K562 (cell line): Measurements from ENCODE around the gene FZD8. TPM values are rescaled to one million over a fixed set of nuclear protein-coding genes. Genes with fewer than 3 reads are reported as not detected.
A peak's percentile ranks its signal among the peaks of the same experiment; 100 is the strongest.

Source experiments
- ATAC-seq: fragments of 200-7000 bp; cut with Tn5 transposase; 3 replicates; pipeline ENCODE4 v1.9.1; 2020; ENCODE audit warnings: moderate library complexity
- BruUV-seq: library from RNA; stranded (reverse); fragments of 400-500 nt; replicated peaks from 2 replicates; lab custom pipeline; 2021; lab: Mats Ljungman, UMichigan
- CTCF ChIA-PET: fragments of 300-600 bp; formaldehyde crosslinking; extraction: SDS; loops from one replicate; lab custom pipeline; 2021; ENCODE audit warnings: low intra/inter-chr PET ratio; lab: Yijun Ruan, JAX
- POLR2A ChIA-PET: fragments of 300-600, 350-650 bp; sonication (Branson Sonifier 250); formaldehyde crosslinking; extraction: SDS; loops from one replicate; lab custom pipeline; 2021; ENCODE audit warnings: antibody characterized with exemption, inconsistent platforms; lab: Yijun Ruan, JAX
- DNase-seq, 4 experiments: peaks; one replicate each; pipeline versions ENCODE4 v3.0.0 to v3.0.0-alpha.2; 2011 to 2018; ENCODE audit warnings: low spot score in 3 of 4, mixed read lengths in 3 of 4; ENCODE audit errors: extremely low read depth in 1 of 4
- FAIRE-seq: peaks from 2 replicates; lab custom pipeline; 2011; peaks lifted over from hg19 to GRCh38; lab: Jason Lieb, UNC
- H2AFZ ChIP-seq: 2 replicates; pipeline ENCODE4 v1.6.0; 2011; ENCODE audit warnings: low read depth, low read length, control low read depth, inconsistent platforms
- H3K27ac ChIP-seq: fragments of 200-600 bp; 3 replicates; pipeline ENCODE4 v1.8.0; 2011; ENCODE audit warnings: low read depth, mild to moderate bottlenecking, control low read depth, inconsistent platforms, low read length, moderate library complexity, mixed read lengths; ENCODE audit errors: extremely low read depth
- H3K27me3 ChIP-seq, 2 experiments: fragments of 300-600 bp in 1 of 2; 2 replicates in 1 of 2; 3 replicates in 1 of 2; pipeline versions ENCODE4 v1.6.0 to v1.8.0; 2011; ENCODE audit warnings: inconsistent platforms in 2 of 2, low read length in 2 of 2, mild to moderate bottlenecking in 1 of 2, mixed read lengths in 1 of 2, moderate library complexity in 1 of 2; ENCODE audit not compliant: control insufficient read depth in 2 of 2, insufficient read depth in 2 of 2
- H3K36me3 ChIP-seq: fragments of 300-600 bp; 3 replicates; pipeline ENCODE4 v1.8.0; 2011; ENCODE audit warnings: mild to moderate bottlenecking, low read length, inconsistent platforms; ENCODE audit not compliant: control insufficient read depth, insufficient read depth
- H3K4me1 ChIP-seq, 2 experiments: fragments of 200-600 bp in 1 of 2; replicated peaks in 1 of 2; 2 replicates in 1 of 2; 3 replicates in 1 of 2; pipeline versions ENCODE4 v1.5.1 to v1.8.0; 2011; ENCODE audit warnings: inconsistent platforms in 2 of 2, low read length in 2 of 2, mild to moderate bottlenecking in 1 of 2, mixed read lengths in 1 of 2, moderate library complexity in 1 of 2; ENCODE audit not compliant: control insufficient read depth in 2 of 2, insufficient read depth in 2 of 2
- H3K4me2 ChIP-seq: 2 replicates; pipeline ENCODE4 v1.6.1; 2011; ENCODE audit warnings: low read length, control low read depth, inconsistent platforms, mixed read lengths; ENCODE audit not compliant: insufficient read depth
- H3K4me3 ChIP-seq: fragments of 200-600 bp; sonication (generic), shearing (Covaris generic); 2 replicates; pipeline ENCODE4 v1.5.1; 2016; ENCODE audit warnings: control low read depth, inconsistent platforms
- H3K79me2 ChIP-seq: fragments of 200-600 bp; 3 replicates; pipeline ENCODE4 v1.8.0; 2011; ENCODE audit warnings: low read length, inconsistent platforms; ENCODE audit not compliant: control insufficient read depth, insufficient read depth
- H3K9ac ChIP-seq, 2 experiments: 2 replicates each; pipeline versions ENCODE4 v1.6.0 to v1.6.1; 2011; ENCODE audit warnings: low read depth in 2 of 2, low read length in 2 of 2, control low read depth in 1 of 2, inconsistent platforms in 1 of 2, mild to moderate bottlenecking in 1 of 2, mixed read lengths in 1 of 2; ENCODE audit not compliant: insufficient read depth in 1 of 2
- H3K9me1 ChIP-seq: one replicate; pipeline ENCODE4 v1.6.0; 2011; ENCODE audit warnings: inconsistent platforms, mild to moderate bottlenecking, low read length, moderate library complexity; ENCODE audit not compliant: control insufficient read depth, insufficient read depth
- H3K9me3 ChIP-seq: replicated peaks from 2 replicates; pipeline ENCODE4 v1.5.1; 2011; ENCODE audit warnings: low read depth, low read length, inconsistent platforms; ENCODE audit not compliant: control insufficient read depth, insufficient read depth
- H4K20me1 ChIP-seq: replicated peaks from 2 replicates; pipeline ENCODE4 v1.6.1; 2011; ENCODE audit warnings: low read length, inconsistent platforms, mixed read lengths; ENCODE audit not compliant: control insufficient read depth, insufficient read depth
- ARNT ChIP-seq, 2 experiments: fragments of 450-650 bp; IDR thresholded peaks; 2 replicates each; pipeline ENCODE4 v1.6.1; 2016; ENCODE audit warnings: mild to moderate bottlenecking in 1 of 2
- BCLAF1 ChIP-seq, 2 experiments: fragments of 450-650 bp in 1 of 2; IDR thresholded peaks; 2 replicates each; pipeline ENCODE4 v1.6.1; 2011 to 2017; ENCODE audit warnings: low read depth in 2 of 2, antibody characterized with exemption in 1 of 2, borderline replicate concordance in 1 of 2, low read length in 1 of 2, mild to moderate bottlenecking in 1 of 2, mixed read lengths in 1 of 2; ENCODE audit not compliant: control insufficient read depth in 1 of 2
- ETS2 ChIP-seq: IDR thresholded peaks from 2 replicates; pipeline ENCODE4 v1.6.1; 2016; ENCODE audit warnings: borderline replicate concordance, missing genetic modification characterization, mild to moderate bottlenecking, moderate library complexity, missing compliant biosample characterization; ENCODE audit not compliant: poor library complexity, severe bottlenecking
- HMG20B ChIP-seq: fragments of 250-450 bp; sonication (Bioruptor Pico); IDR thresholded peaks from 2 replicates; pipeline ENCODE4 v1.5.0; 2021; ENCODE audit warnings: mild to moderate bottlenecking
- KLF16 ChIP-seq: IDR thresholded peaks from 2 replicates; pipeline ENCODE4 v1.6.1; 2016; ENCODE audit warnings: antibody characterized with exemption
- MAFG ChIP-seq: fragments of 450-650 bp; conservative IDR thresholded peaks from 2 replicates; pipeline ENCODE4 v1.6.1; 2016; ENCODE audit warnings: missing genetic modification characterization, missing compliant biosample characterization
- NELFE ChIP-seq: IDR thresholded peaks from 2 replicates; pipeline ENCODE4 v1.6.1; 2011; ENCODE audit warnings: mild to moderate bottlenecking; ENCODE audit not compliant: insufficient read depth, insufficient read length
- PURB ChIP-seq: sonication (generic); formaldehyde crosslinking; IDR thresholded peaks from 2 replicates; pipeline ENCODE4 v1.9.0; 2021; ENCODE audit warnings: low read depth, mild to moderate bottlenecking, missing genetic modification reagents
- SMARCB1 ChIP-seq: IDR thresholded peaks from 2 replicates; pipeline ENCODE4 v1.6.1; 2011; ENCODE audit warnings: improper control_type of control experiment, low read depth; ENCODE audit not compliant: insufficient read length
- SPI1 ChIP-seq: IDR thresholded peaks from 2 replicates; pipeline ENCODE4 v1.6.1; 2011; ENCODE audit warnings: low read depth, low read length, control low read depth, borderline replicate concordance
- STAT6 ChIP-seq: sonication (generic); formaldehyde crosslinking; IDR thresholded peaks from 2 replicates; pipeline ENCODE4 v1.8.1; 2023; ENCODE audit warnings: mild to moderate bottlenecking, missing genetic modification reagents
- ZBTB1 ChIP-seq: sonication (generic); formaldehyde crosslinking; IDR thresholded peaks from 2 replicates; pipeline ENCODE4 v1.8.1; 2023; ENCODE audit warnings: missing genetic modification reagents, low read depth, mild to moderate bottlenecking, borderline replicate concordance
- WGBS: fragments of 100-300 bp; shearing (Covaris generic); methylation state at CpG from one replicate; pipeline ENCODE4 v1.1.6; 2016; ENCODE audit warnings: low coverage, mixed read lengths; ENCODE audit not compliant: insufficient coverage; ENCODE audit errors: missing lambda C conversion rate; 5-methylcytosine and 5-hydroxymethylcytosine counted together
- in situ Hi-C: fragments of 300-500 bp; cut with MboI; formaldehyde crosslinking; loops from 4 replicates; pipeline ENCODE4 v1.15.0; 2018; ENCODE audit warnings: inconsistent platforms, mixed read lengths
- intact Hi-C: fragments of 100-400 bp; cut with micrococcal nuclease; formaldehyde crosslinking; loops from 2 replicates; pipeline ENCODE4 v1.14.2; 2022
- polyA plus RNA-seq, 8 experiments: library from polyadenylated mRNA; depleted of rRNA in 4 of 8; stranded (reverse) in 5 of 8; unstranded in 3 of 8; fragments of >200 nt; fragmentation: Nextera tagmentation in 2 of 8; fragmentation: Illumina TruSeq in 1 of 8; extraction: Ambion mirVana in 2 of 8; extraction: Trizol in 1 of 8; gene quantifications; 2 replicates each; pipeline versions ENCODE4 v1.2.1 to v1.2.3, GENCODE V29; 2011 to 2014; ENCODE audit warnings: inconsistent platforms in 1 of 8, missing spikeins in 1 of 8
- total RNA-seq, 7 experiments: library from RNA; depleted of rRNA in 6 of 7; stranded (reverse); fragments of >200 nt in 6 of 7; fragmentation: Illumina TruSeq in 2 of 7; extraction: Trizol in 2 of 7; gene quantifications; 2 replicates each; pipeline versions ENCODE4 v1.2.1 to v1.2.3, GENCODE V29; 2011 to 2021; ENCODE audit warnings: low replicate concordance in 1 of 7
- TF ChIP-seq, protein P1 (sequence below): sonication (generic); IDR thresholded peaks from 2 replicates; pipeline ENCODE4 v1.6.1; 2016

Gene FZD8
- total and polyA plus RNA-seq, 9 of the 15 experiments (the other 6 are each of a cell fraction or from before 2014, with no cell fraction given) = 0.03 to 1.2 (median 0.16) TPM; not detected in 1

GRCh38 chr10:35644050-35644950 lies 2.2 kb upstream of the FZD8 start:
- 13% methylated on average over 13 of the region's 13 CpGs for WGBS
- no peak overlapping the region for H3K4me3 ChIP-seq
- H3K9ac ChIP-seq = no peak overlapping the region
- H3K4me2 ChIP-seq = peak overlapping the region; percentile 57
- H3K27me3 ChIP-seq = peaks cover 7 to 20% of the 10 kb centered on the region in 2 experiments; a peak in 4 of 5 replicates
- H3K9me1 ChIP-seq = no peaks in the 10 kb centered on the region
- H2AFZ ChIP-seq = peak overlapping the region; percentile 74; the same call in 1 of the 2 replicates
- no peaks in the 10 kb centered on the region for H4K20me1 ChIP-seq
- ATAC-seq (no peak), FAIRE-seq (no peak), DNase-seq (no peak)
- H3K9me3 ChIP-seq = no peaks in the 10 kb centered on the region
- H3K27ac ChIP-seq = no peak overlapping the region
- POLR2A ChIA-PET = no interaction called here
- BruUV-seq = no TSS peak
- H3K4me1 ChIP-seq = peaks cover 6 to 40% of the 10 kb centered on the region in 2 experiments; a peak in 3 of 5 replicates
- H3K79me2 ChIP-seq = no peaks in the 10 kb centered on the region
- CTCF ChIA-PET = no interaction called here
- in situ Hi-C loops = loop anchor here (25.0 kb wide), 1 partner anchor 1243 kb away; no protein-coding TSS in a partner anchor
- no peaks in the 10 kb centered on the region for H3K36me3 ChIP-seq
- intact Hi-C loops = loop anchor here (10.0 kb wide), 1 partner anchor 111 kb away; no protein-coding TSS in a partner anchor
- TF ChIP-seq, protein P1, sequence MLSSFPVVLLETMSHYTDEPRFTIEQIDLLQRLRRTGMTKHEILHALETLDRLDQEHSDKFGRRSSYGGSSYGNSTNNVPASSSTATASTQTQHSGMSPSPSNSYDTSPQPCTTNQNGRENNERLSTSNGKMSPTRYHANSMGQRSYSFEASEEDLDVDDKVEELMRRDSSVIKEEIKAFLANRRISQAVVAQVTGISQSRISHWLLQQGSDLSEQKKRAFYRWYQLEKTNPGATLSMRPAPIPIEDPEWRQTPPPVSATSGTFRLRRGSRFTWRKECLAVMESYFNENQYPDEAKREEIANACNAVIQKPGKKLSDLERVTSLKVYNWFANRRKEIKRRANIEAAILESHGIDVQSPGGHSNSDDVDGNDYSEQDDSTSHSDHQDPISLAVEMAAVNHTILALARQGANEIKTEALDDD = no peak
- TF ChIP-seq ETS2 (tag) = no peak
- TF ChIP-seq SMARCB1 = no peak
- TF ChIP-seq ARNT (IDR thresholded peaks at IDR 0.05) = no peak
- no peak for TF ChIP-seq HMG20B (CRISPR knock-in tag)
- TF ChIP-seq MAFG (tag) = peak; percentile 96
- no peak for TF ChIP-seq PURB (CRISPR knock-in tag)
- no peak for TF ChIP-seq ZBTB1 (CRISPR knock-in tag)
- TF ChIP-seq STAT6 (CRISPR knock-in tag) = no peak
- no peak for TF ChIP-seq BCLAF1 (IDR thresholded peaks at IDR 0.05; ENCODE audit: borderline replicate concordance in 1 of 2, control insufficient read depth in 1 of 2, low read depth in 2 of 2, low read length in 1 of 2)
- no peak for TF ChIP-seq NELFE
- no peak for TF ChIP-seq KLF16
- no peak for TF ChIP-seq SPI1
